GM10248 (cell line): ENCODE results near the gene UBR3.

ENCODE experiments used
- CTCF ChIA-PET: fragments of 300-600 bp; sonication (Branson Sonifier 250); formaldehyde crosslinking; extraction: SDS; loops from one replicate; lab custom pipeline; 2021; ENCODE audit warnings: antibody characterized with exemption; lab: Yijun Ruan, JAX
- POLR2A ChIA-PET: fragments of 350-650 bp; sonication (Branson Sonifier 250); formaldehyde crosslinking; extraction: SDS; loops from one replicate; lab custom pipeline; 2020; ENCODE audit warnings: antibody characterized with exemption; lab: Yijun Ruan, JAX
- DNase-seq: peaks from one replicate; pipeline ENCODE4 v3.0.0; 2012; ENCODE audit errors: extremely low spot score
- CTCF ChIP-seq: IDR thresholded peaks from 2 replicates; pipeline ENCODE4 v1.5.1; 2012; ENCODE audit warnings: mild to moderate bottlenecking, low read depth; ENCODE audit errors: extremely low read depth, missing control alignments, control extremely low read depth

Gene UBR3

GRCh38 chr2:169999054-169999453 is 171.8 kb downstream of the UBR3 start:
- ChIA-PET POLR2A (no interaction called here), CTCF (interaction anchor here (1.1 to 1.2 kb wide), 2 partner anchors 11 to 12 kb away, joined by 3 read pairs; no protein-coding TSS in a partner anchor)
- no peak for DNase-seq
- TF ChIP-seq CTCF: no peak

GRCh38 chr2:170002096-170002495 is 174.8 kb downstream of the UBR3 start:
- TF ChIP-seq CTCF: no peak
- ChIA-PET POLR2A (no interaction called here), CTCF (interaction anchor here (1.4 kb wide), 1 partner anchor 14 kb away, joined by 3 read pairs; no protein-coding TSS in a partner anchor)
- no peak for DNase-seq

GRCh38 chr2:170005702-170006101 is 178.4 kb downstream of the UBR3 start:
- CTCF ChIA-PET: no interaction called here
- TF ChIP-seq CTCF: no peak
- DNase-seq: no peak
- POLR2A ChIA-PET: no interaction called here

- CTCF ChIA-PET: interaction anchor here (1.8 kb wide), 1 partner anchor 12 kb away, joined by 4 read pairs; no protein-coding TSS in a partner anchor
- POLR2A ChIA-PET: no interaction called here
- no peak for DNase-seq
- TF ChIP-seq CTCF: no peak
Observed at GRCh38 chr2:170006587-170007325, 179.5 kb downstream of the UBR3 start.

- no peak for TF ChIP-seq CTCF
- ChIA-PET CTCF (no interaction called here), POLR2A (no interaction called here)
- DNase-seq: no peak
Observed at GRCh38 chr2:170009209-170009608, 182.0 kb downstream of the UBR3 start.

GRCh38 chr2:170012773-170013172 is 185.5 kb downstream of the UBR3 start:
- ChIA-PET CTCF (no interaction called here), POLR2A (no interaction called here)
- no peak for DNase-seq
- TF ChIP-seq CTCF: no peak
